Subcutaneous adipose tissue (tissue), 4 donors: ENCODE results near the gene CERS2. TPM values are rescaled to one million over a fixed set of nuclear protein-coding genes. Genes with fewer than 3 reads are reported as not detected.

Experiments used
- CTCF ChIP-seq: fragments of 450-650 bp; IDR thresholded peaks from one replicate; pipeline ENCODE4 v1.5.1; 2016; ENCODE audit warnings: low read depth, mild to moderate bottlenecking, control low read depth, antibody characterized with exemption, moderate library complexity
- total RNA-seq, 4 donors: library from RNA; depleted of rRNA; stranded (reverse); fragments of >200 nt; gene quantifications; one replicate each; pipeline ENCODE4 v1.1.0, GENCODE V29; 2016

Gene CERS2
- total RNA-seq, 4 donors from 2014 or later = 67.4 to 140 (median 112) TPM

GRCh38 chr1:151002051-151002450, 27.4 kb upstream of the CERS2 start:
- TF ChIP-seq CTCF = no peak

- no peak for TF ChIP-seq CTCF
Observed at GRCh38 chr1:151001602-151002001, 27.0 kb upstream of the CERS2 start.

GRCh38 chr1:151000408-151000807, 25.8 kb upstream of the CERS2 start:
- no peak for TF ChIP-seq CTCF

- no peak for TF ChIP-seq CTCF
Observed at GRCh38 chr1:150999926-151000325, 25.3 kb upstream of the CERS2 start.

GRCh38 chr1:150999051-150999674, 24.5 kb upstream of the CERS2 start:
- TF ChIP-seq CTCF = no peak

- TF ChIP-seq CTCF = no peak
Observed at GRCh38 chr1:150997949-150998348, 23.3 kb upstream of the CERS2 start.

- no peak for TF ChIP-seq CTCF
Observed at GRCh38 chr1:150997126-150997872, 22.7 kb upstream of the CERS2 start.
